Left renal pelvis (tissue), 4 donors: Measurements from ENCODE around the gene PSME3IP1. TPM values are rescaled to one million over a fixed set of nuclear protein-coding genes. Genes with fewer than 3 reads are reported as not detected.
"Not testable (repeated sequence)": the region's sequence is repeated elsewhere in the genome, so short reads cannot be mapped to it uniquely, and the experiment has no call there.

ENCODE experiments used
- DNase-seq, 4 donors: peaks; one replicate each; pipeline ENCODE4 v3.0.0-alpha.2; 2013; ENCODE audit warnings: low read depth in 4 of 4, low spot score in 3 of 4
- polyA plus RNA-seq, 4 donors: library from polyadenylated mRNA; unstranded; fragments of 120-200 nt; gene quantifications; one replicate each; pipeline ENCODE4 v1.2.1, GENCODE V29; 2013; ENCODE audit not compliant: insufficient read length in 4 of 4

Gene PSME3IP1
- polyA plus RNA-seq, 4 donors: 78.3 to 124 (median 120) TPM

GRCh38 chr16:57200926-57201325, 15.1 kb upstream of the PSME3IP1 start:
- DNase-seq: not testable (repeated sequence)

- DNase-seq: not testable (repeated sequence)
Measured at GRCh38 chr16:57200321-57200720, 14.5 kb upstream of the PSME3IP1 start.

DNA sequence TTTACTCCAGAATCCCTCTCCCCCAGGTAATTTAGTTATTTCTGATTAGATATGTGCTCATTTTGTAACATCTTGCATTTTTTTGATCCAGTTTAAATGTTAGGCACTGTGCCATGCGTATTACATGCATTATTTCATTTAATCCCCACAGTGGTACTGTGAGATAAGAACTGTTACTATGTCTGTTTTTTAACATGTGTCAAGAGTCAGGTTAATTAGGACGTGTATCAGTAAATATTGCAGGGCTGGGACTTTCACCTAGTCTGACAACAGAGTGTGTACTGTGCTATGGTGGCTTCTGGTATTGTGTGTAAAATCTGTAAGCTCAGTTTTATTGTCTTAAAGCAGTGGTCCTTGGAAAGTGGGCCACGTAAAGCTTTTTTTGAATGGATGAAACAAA, 10.9 kb upstream of the PSME3IP1 start:
- no peak for DNase-seq

GRCh38 chr16:57196286-57196685, 10.4 kb upstream of the PSME3IP1 start:
- DNase-seq: no peak

DNA sequence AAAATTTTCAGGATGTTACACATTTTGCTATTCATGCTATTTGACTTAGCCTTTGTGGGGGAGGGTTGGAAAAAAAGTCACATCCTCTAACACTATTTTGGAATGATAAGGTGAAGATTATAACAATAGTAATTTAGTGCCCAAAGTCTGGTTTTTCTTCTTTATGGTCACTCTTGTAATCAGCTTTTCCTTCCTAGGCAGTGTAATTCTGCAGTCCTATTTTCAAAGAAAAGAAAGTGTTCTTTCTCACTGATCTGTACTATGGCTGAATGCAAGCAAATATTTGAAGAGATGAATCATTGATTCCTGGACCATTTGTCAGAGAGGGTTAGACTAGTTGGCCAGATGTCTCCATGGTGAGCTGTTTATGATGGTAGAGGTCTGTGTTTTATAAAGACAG, 8.7 kb upstream of the PSME3IP1 start:
- no peak for DNase-seq

DNA sequence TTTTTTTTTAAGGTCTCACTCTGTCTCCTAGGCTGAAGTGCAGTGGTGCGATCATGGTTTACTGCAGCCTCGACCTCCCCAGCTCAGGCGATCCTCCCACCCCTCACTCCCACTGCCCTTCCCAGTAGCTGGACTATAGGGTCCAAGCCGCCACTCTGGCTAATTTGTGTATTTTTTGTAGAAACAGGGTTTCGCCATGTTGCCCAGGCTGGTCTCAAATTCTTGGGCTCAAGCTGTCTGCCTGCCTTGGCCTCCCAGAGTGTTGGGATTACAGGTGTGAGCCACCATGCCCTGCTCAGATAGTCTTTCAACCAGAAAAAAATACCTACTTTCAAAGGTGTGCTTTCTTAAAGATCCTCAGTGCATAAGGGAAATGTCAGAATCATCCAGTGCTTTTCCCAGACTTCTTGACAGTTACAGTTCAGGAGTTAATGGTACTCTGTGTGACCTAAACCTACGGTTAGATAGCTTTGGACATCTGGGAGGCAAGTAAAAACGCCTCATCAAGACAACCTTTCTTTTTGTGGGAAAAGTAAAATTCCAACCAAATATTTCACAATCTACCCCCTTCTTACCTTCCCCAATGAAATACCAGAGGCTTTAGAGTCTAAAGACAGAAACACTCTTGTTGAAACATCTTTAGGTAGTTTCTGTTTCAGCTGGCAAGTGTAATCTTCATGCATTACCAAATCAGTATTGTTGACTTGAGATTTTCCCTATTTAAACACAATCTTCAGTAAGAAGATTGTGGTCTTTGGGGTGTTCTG, 7.1 kb upstream of the PSME3IP1 start:
- no peak for DNase-seq

DNA sequence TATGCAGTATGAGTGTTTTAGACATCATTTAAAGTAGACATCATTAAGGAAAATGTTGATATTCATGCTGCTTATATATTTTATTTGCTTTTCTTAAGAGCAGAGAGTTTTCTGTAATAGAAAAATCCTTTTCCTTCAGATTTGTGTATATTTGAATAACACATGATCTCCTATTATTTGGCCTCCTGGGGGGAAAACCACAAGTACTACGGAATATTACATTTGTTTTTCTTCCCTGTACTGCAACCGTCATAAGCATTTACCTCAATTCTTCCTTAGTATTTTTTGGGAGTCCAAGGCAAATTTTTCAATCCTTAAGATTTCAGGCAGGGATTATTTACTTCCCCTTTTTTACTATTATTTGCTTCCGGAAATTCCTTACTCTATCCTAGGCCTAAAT, 6.3 kb upstream of the PSME3IP1 start:
- no peak for DNase-seq

GRCh38 chr16:57191056-57191571, 5.3 kb upstream of the PSME3IP1 start:
- DNase-seq: no peak

- DNase-seq: no peak
Measured at GRCh38 chr16:57190136-57190535, 4.3 kb upstream of the PSME3IP1 start.

DNA sequence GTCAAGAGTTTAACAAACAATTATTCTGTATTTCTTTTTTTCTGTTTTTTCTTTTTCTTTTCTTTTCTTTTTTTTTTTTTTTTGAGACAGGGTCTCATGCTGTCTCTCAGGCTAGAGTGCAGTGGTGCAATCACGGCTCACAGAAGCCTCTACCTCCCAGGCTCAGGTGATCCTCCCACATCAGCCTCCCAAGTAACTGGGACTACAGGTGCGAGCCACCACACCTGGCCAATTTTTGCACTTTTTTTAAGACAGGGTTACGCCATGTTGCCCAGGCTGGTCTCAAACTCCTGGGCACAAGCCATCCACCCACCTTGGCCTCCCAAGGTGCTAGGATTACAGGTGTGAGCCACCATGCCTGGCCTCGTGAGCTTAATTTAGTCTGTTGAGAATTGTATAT, 3.7 kb upstream of the PSME3IP1 start:
- DNase-seq: not testable (repeated sequence)

DNA sequence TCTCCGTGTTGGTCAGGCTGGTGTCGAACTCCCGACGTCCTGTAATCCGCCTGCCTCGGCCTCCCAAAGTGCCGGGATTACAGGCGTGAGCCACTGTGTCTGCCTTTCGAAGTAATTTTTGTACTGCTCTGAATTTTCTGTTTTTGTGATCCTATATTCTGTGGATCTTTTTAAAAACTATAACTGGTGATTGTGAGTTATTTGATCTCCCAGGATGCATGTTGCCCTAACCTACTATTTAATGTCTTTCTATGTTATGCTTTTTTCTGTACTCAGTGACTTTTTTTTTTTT, 2.8 kb upstream of the PSME3IP1 start:
- DNase-seq: no peak

- DNase-seq: not testable (repeated sequence)
Measured at GRCh38 chr16:57187902-57188710, 2.3 kb upstream of the PSME3IP1 start.

- DNase-seq: no peak
Measured at GRCh38 chr16:57186872-57187854, 1.3 kb upstream of the PSME3IP1 start.

DNA sequence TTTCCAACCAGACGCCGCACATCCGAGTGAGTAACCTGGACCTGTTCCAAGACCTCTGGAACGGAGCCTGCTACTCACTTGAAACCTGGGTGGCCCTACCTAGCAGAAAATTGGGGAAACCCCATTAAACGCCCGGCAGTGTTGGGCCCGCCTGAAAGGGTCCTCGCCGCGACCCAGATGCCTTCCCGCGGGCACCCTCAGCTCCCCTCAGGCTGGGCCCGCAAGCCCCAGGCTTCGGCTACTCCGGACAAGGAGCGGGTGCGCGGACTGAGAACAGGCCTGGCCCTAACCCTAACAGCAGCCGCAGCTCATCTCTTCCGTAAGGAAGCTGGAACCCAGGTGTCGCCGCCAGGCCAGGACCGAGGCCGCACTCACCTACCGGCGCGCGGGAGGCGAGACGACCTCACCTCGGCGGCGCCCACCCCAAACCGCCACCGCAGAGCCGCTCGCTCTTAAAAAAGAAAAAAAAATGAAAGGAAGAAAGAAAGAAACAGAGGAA, 344 bp downstream of the PSME3IP1 start:
- no peak for DNase-seq

DNA sequence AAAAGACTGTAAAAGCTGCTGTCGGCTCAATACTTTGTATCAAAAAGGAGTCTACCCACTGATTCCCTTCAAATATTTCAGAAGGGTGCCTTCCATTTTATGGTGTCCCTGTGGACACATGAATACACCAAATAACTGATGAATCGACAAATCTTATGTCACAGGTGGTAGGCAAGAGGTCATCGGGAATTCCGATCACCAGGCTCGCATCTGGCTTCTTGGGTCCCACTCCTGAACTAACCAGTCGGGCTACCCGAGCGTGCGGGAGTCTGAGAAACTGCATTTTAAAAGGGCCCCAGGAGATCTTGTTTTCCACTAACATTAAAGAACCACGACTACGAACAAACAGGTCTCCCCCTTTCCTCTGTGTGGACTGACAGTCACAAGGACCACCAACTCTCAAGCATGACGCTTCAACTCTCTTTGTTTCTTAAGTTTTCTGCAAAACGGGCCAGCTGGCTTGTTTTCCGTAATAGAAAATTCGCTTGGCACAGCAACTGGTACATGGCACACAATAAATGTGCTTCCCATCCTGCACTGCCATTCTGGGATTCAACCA, 873 bp downstream of the PSME3IP1 start:
- DNase-seq: no peak

DNA sequence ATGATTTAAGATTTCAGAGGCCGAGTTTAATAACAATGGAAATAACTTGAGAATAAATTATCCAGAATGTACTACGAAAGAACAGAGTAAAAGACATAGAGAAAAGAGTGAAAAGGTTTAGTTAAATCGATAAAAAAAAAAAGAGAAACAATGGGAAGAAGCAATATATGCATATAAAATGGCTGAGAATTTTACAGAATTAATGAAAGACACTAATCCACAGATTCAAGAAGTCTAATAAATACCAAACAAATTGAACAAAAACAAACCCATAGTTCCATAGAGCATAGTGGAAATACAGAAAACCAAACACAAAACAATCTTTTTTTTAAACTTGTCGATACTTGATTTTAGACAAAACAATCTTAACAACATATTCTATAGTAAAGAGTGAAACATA, 1.7 kb downstream of the PSME3IP1 start:
- no peak for DNase-seq

GRCh38 chr16:57179215-57179828, 6.5 kb downstream of the PSME3IP1 start:
- DNase-seq: no peak

- no peak for DNase-seq
Measured at GRCh38 chr16:57178793-57179212, 7.0 kb downstream of the PSME3IP1 start.

DNA sequence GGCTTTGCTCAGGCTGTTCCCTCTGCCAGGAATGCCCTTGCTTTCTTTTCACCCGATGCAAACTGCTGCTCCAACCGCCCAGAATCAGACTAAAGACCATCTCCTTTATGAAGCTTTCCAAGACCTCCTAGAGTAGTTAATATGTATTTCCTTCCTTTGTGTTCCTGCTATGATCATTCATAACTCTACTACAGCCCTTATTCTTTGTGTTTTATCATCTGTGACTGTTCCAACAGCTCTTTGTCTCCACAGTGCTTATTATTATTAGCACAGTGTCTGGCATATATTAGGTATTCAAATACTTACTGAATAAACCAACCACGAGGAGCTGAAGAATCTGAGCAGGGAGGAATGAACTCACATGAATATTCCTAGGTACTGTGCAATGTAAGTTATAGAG, 7.6 kb downstream of the PSME3IP1 start:
- DNase-seq: no peak

DNA sequence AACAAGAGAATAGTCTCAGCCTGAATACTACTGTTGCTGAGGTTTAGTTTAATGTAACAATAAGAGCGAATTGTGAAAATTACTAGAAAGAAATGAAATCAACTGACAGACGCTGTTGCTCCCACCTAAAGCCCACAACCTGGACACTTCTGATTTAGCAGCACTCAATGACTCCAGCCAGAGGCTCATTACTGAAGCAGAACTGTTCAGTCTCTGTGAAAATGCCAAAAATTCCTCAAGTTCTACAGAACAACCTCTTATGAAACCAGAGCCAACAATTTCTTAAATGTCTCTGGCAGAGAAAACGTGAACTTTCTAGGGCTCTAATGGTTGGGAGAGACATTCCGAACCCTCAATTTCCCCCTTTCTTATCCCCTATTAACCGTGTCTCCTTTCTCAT, 9.9 kb downstream of the PSME3IP1 start:
- DNase-seq: no peak
